Ovary (tissue), 3 donors: ENCODE results near the gene DYNC1H1.

Experiments used
- CTCF ChIP-seq, 3 donors: fragments of 450-650 bp in 2 of 3; fragments of 200-600 bp in 1 of 3; IDR thresholded peaks; one replicate each; pipeline versions ENCODE4 v1.5.1 to v1.8.0; 2016 to 2022; ENCODE audit warnings: antibody characterized with exemption in 3 of 3, mild to moderate bottlenecking in 1 of 3
- EP300 ChIP-seq: sonication (generic); formaldehyde crosslinking; IDR thresholded peaks from one replicate; pipeline ENCODE4 v1.6.1; 2017; ENCODE audit warnings: antibody characterized with exemption
- POLR2A ChIP-seq: fragments of 450-650 bp; IDR thresholded peaks from one replicate; pipeline ENCODE4 v1.6.1; 2017; ENCODE audit warnings: antibody characterized with exemption, mild to moderate bottlenecking, moderate library complexity
- donor health status: DM: no; HTN: no; CAD: no.

DNA sequence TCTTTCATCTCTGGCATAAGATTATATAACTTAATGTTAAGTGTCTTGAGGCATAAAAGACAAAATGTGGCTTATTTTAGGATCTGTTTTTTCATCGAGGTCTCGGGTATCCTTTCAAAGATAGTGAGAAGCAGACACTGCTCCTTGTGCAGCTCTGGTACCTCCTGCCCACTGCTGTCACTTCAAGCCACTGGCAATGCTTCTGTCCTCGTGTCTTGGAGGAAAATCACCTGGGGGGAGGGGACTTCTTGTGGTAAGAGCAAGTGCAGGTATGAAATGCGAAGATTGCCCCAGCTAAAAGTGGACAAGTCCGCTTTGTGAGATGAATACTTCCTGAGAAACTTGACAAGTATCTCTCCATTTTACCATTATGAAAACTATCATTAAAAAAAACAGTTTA is 37.8 kb upstream of the DYNC1H1 start:
- no peak for TF ChIP-seq CTCF (IDR thresholded peaks at IDR 0.05)
- TF ChIP-seq POLR2A = no peak
- no peak for TF ChIP-seq EP300
